ENCODE measurements around the gene IL22RA2.

DNA sequence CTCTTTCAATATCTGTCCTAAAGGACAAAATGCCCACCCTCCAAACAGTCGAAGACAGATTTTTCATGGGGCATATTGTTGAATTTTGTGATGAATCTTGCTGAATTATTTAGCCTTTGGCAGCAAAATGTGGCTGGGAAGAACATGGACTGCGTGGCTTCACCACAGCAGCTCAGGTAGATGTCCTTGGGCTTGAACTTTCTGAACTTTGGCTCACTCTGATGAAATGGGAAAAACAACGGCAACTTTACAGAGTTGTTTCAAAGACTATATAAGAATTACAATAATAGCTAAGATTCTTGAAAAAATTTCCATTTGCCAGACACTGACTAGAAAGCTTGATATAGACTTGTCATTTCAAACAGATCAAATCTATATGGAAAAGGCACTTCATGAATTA is 75.9 kb downstream of the IL22RA2 start:
- TF ChIP-seq, protein P1, sequence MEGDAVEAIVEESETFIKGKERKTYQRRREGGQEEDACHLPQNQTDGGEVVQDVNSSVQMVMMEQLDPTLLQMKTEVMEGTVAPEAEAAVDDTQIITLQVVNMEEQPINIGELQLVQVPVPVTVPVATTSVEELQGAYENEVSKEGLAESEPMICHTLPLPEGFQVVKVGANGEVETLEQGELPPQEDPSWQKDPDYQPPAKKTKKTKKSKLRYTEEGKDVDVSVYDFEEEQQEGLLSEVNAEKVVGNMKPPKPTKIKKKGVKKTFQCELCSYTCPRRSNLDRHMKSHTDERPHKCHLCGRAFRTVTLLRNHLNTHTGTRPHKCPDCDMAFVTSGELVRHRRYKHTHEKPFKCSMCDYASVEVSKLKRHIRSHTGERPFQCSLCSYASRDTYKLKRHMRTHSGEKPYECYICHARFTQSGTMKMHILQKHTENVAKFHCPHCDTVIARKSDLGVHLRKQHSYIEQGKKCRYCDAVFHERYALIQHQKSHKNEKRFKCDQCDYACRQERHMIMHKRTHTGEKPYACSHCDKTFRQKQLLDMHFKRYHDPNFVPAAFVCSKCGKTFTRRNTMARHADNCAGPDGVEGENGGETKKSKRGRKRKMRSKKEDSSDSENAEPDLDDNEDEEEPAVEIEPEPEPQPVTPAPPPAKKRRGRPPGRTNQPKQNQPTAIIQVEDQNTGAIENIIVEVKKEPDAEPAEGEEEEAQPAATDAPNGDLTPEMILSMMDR (IDR thresholded peaks at IDR 0.05), result no peak
- no peak for TF ChIP-seq POLR2AphosphoS5 (IDR thresholded peaks at IDR 0.05; ENCODE audit: low read depth, low read length)
- TF ChIP-seq, protein P2, sequence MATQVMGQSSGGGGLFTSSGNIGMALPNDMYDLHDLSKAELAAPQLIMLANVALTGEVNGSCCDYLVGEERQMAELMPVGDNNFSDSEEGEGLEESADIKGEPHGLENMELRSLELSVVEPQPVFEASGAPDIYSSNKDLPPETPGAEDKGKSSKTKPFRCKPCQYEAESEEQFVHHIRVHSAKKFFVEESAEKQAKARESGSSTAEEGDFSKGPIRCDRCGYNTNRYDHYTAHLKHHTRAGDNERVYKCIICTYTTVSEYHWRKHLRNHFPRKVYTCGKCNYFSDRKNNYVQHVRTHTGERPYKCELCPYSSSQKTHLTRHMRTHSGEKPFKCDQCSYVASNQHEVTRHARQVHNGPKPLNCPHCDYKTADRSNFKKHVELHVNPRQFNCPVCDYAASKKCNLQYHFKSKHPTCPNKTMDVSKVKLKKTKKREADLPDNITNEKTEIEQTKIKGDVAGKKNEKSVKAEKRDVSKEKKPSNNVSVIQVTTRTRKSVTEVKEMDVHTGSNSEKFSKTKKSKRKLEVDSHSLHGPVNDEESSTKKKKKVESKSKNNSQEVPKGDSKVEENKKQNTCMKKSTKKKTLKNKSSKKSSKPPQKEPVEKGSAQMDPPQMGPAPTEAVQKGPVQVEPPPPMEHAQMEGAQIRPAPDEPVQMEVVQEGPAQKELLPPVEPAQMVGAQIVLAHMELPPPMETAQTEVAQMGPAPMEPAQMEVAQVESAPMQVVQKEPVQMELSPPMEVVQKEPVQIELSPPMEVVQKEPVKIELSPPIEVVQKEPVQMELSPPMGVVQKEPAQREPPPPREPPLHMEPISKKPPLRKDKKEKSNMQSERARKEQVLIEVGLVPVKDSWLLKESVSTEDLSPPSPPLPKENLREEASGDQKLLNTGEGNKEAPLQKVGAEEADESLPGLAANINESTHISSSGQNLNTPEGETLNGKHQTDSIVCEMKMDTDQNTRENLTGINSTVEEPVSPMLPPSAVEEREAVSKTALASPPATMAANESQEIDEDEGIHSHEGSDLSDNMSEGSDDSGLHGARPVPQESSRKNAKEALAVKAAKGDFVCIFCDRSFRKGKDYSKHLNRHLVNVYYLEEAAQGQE (IDR thresholded peaks at IDR 0.05; ENCODE audit: insufficient read depth in 1 of 2, low read depth in 2 of 2, low read length in 1 of 2), result no peak

Data from Panc1 (cell line).